NCI-H510A (cell line): ENCODE results near the gene TENT5C.

Source experiments
- DNase-seq: peaks from one replicate; lab custom pipeline; 2025; lab: John Stamatoyannopoulos, UW

TENT5C gene

GRCh38 chr1:117592155-117592554 lies 13.7 kb upstream of the TENT5C start:
- no peak for DNase-seq

DNA sequence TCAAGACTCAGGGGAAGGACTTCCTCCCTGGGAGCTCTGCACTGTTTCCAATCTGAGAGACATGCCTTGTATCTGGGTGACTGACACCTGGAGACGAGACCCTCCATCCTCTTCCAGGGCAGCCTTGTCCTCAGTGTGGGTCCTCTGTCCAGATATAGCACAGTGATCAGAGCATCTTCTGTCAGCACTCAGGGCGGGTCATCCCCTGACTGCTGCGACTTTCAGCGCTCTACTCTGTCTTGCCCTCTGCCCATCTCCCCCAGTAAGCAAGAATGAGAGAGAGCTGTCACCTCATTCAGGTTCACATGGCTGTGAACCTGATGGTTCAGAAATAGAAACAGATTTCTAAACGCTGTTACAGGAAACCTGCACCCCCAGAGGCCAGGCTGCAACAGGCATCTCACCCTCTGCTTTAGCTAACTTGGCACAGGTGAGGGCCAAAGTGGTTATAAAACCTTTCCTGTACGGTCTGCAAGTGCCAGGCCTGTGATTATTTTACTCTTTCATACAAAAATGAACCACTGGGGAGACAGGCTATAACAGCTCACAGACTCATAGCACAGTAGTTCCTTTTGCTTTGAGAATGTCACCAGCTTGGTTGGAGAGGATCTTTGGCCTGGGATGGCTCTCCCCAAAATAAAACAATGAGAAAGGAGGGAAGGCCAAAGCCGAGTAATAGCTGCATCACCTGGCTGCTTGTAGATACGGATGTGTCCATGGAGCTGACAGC lies 11.4 kb upstream of the TENT5C start:
- DNase-seq: no peak

- DNase-seq: no peak
Measured at GRCh38 chr1:117596023-117596720, 9.7 kb upstream of the TENT5C start.

GRCh38 chr1:117598489-117598888 lies 7.4 kb upstream of the TENT5C start:
- no peak for DNase-seq

- DNase-seq: no peak
Measured at GRCh38 chr1:117599286-117600221, 6.3 kb upstream of the TENT5C start.

DNA sequence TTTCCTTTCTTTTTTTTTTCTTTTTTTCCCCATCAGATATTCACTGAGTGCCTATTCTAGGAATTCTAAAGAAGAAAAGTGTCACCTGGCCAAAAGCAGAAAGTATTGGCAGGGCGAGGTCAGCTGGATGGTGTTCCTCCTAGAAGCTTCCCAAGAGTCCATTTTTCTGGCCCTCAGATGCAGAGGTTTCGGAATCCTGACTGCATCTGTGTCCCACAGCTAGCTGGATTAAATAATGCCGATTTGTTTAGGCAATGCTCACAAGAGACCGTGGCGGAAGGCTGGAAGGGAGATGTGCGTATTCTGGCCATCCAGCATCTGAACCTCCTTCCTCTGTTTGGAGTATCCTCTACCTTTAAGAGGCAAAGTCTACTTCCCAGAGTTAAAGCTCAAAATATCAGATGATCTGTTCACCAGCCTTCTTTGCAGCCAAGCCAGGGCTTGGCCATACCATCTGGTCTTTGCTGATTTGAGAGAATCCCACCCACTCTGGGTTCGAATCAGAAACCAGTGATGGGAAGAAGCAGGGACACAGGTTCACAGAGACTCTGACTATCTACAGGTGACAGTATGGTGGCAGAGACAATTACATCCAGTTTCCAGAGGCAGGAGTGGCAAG lies 5.4 kb upstream of the TENT5C start:
- no peak for DNase-seq

- DNase-seq: no peak
Measured at GRCh38 chr1:117600966-117601365, 4.9 kb upstream of the TENT5C start.

GRCh38 chr1:117602862-117603261 lies 3.0 kb upstream of the TENT5C start:
- no peak for DNase-seq

GRCh38 chr1:117605164-117605773 lies 579 bp upstream of the TENT5C start:
- no peak for DNase-seq

DNA sequence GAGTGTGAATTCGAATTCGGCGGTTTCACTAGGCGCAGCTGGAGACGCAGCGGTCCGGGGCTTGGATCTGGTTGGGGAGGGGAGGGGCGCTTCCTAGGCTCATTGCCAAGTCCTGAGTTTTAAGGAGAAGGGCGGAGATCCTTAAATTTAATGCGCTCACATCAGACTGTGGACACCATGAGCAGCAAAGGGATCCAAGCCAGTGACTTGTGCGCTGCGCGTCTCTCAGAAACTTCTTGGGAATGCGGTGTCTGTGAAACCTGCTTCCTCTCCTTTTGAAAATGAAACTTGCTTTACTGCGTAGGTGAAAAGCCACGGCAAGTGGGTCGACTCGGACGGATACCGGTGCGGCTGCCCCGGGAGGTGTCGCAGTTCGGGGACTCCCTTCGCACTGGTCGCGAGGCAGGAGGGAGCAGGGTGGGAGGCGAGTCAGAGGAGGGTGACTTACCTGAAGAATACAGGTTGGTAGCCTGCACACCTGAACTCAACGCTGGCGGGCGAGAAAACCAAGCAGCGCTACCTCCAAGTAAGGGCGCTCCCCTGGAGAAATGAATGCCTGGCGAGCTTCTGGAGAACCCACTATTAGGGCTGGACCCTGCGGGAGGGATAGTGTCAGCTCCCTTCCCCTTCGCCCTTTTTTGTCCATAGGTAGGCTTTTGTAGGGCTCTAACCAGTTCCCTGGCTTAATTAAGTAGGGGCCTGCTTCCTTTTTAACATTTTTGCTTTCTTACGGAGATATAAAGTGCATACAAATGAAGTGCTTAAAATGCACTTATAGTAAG lies 992 bp downstream of the TENT5C start:
- no peak for DNase-seq

GRCh38 chr1:117607471-117607870 lies 1.6 kb downstream of the TENT5C start:
- DNase-seq: no peak

DNA sequence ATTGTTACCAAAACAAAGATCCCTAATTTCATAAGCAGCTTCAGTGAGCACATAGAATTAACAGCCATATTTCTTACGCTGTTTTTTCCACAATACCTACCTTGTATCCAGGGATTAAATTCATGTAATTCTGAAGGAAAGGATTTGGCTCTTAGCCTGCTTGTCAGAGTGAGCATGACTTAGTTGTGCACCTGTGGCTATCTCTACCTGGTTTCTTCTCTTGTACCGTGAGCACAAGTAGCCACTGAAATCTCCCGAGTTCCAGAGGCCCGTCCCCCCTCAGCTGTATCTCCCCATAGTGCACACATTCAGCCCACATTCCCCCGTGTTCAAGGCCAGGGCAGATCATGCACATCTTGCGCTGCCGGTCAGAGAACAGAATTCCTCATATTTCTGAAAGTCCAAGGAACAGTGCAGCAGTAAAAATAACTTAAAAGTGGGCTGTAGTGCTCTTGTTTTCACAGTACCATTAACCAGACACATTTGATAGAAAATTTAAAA lies 2.3 kb downstream of the TENT5C start:
- DNase-seq: no peak

- DNase-seq: no peak
Measured at GRCh38 chr1:117608758-117609157, 2.9 kb downstream of the TENT5C start.

- no peak for DNase-seq
Measured at GRCh38 chr1:117609471-117609911, 3.6 kb downstream of the TENT5C start.

- no peak for DNase-seq
Measured at GRCh38 chr1:117610036-117610435, 4.2 kb downstream of the TENT5C start.

GRCh38 chr1:117611121-117611601 lies 5.3 kb downstream of the TENT5C start:
- DNase-seq: no peak

DNA sequence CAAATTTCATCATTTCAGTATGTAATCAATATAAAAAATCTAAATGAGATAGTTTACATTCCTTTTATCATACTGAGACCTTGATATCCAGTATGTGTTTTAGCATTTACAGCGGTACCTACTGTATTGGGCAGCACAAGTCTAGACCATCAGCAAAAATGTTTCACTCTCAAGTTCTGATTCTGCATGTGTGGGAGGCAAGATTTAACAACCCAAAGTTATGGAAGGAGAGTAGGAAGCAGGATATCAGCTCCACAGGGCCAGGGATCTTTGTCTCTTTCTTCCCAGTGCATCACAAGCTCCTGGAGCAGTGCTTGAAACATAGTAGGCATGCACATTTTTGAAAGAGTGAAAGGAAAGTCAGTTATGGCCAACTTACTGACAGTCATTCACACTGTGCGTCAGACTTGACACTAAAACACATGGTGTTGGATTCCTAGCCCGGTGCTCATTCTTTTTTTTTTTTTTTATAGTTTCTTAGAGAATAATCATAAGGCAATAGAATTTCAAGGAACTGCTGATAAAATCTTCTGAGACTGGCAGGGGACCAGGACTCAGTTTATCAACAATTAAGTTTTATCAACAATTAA lies 6.1 kb downstream of the TENT5C start:
- no peak for DNase-seq

DNA sequence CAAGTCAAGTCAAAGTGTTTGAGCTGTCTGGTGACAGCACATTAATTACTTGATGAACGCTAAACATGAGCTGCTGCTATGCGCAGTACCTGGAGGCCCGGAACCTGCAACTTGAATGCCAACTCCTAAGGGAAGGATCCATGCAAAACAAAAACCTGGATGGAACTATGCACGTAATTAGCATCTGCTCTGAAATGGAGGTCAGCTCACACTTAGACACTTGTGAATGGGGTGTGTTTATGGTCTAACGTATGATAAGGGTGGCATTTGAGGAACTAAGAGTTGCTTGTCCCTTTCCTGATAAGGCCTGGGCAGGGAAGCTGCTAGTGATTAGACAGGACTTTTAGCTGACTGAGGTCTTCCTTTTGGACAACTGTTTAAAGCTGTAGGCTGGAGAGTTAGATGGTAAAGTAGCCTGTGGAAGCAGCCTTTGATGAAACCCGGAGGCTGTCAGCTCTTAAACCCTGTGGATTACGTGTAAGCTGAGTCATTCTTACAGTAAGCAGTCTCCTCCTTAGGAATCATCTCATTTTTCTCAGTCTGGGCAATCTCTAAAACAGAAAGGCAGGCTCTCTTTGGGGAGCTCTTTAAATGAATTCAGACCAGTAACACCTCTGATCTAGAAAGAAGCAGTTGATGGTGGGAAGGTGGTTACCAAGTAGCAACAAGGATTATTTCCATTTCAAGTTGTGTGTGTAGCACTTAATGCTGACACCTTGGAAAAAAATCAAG lies 6.8 kb downstream of the TENT5C start:
- no peak for DNase-seq

DNA sequence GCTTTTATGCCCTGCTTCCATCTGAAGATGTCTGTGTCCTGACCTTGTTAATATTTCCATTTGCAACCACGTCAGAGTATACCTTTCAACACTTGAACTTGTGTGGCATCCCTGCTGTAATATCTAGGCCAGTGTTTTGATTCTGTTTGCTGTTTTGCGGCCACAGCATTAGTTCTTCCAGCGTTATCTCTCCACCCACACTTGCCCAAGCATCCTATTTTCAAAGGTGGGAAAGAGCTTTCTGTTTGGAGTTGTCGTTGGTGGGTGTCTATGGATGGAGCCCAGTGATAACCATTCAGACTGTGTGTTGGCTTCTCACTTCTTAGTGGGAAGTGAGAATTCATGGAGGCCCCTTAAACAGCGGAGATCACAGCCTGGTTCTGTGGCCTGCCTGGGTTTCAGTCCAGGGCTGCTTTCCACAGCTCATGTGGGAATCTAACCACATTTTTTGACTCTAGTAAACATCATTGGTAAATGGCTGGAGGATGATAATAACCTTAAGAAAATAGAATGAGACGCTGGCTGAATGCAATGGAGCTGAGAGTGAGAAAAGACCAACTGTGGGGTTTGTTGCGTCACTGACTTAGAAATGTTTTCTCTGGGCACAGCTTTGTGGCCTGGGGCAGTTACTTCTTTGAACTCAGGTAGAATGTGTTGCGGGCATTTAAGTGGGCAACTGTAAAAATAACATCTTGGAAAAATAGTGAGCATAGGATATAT lies 7.6 kb downstream of the TENT5C start:
- no peak for DNase-seq
